Heart left ventricle (tissue), 13 donors: ENCODE data around the gene C16orf86.

Source experiments
- POLR2A ChIP-seq, 2 donors: fragments of 450-650 bp; IDR thresholded peaks; one replicate each; pipeline ENCODE4 v1.6.1; 2017; ENCODE audit warnings: antibody characterized with exemption in 2 of 2, mild to moderate bottlenecking in 2 of 2, moderate library complexity in 2 of 2
- TF ChIP-seq, protein P1 (sequence below), 12 donors: fragments of 200-600 bp; sonication (generic) in 4 of 12; IDR thresholded peaks; one replicate each; pipeline versions ENCODE4 v1.5.0 to v1.8.0; 2018 to 2022; ENCODE audit warnings: antibody characterized with exemption in 12 of 12, mild to moderate bottlenecking in 5 of 12
- donor health status: ischemic (EF 13 %, LVEDD 7.1; RV severe dilation, severe dysfunction).
- donor health status: DM: no; HTN: yes; CAD: no.
- donor health status: DM: no; HTN: no; CAD: no.
- donor health status: ischemic (EF 25% LVEDD 6.9; RV normal size, moderate dysfunction).
- donor health status: ischemic (EF 25% LVEDD 5.7; RV mildly dilated, moderate dysfunction).
- donor health status: ischemic (EF 35%, LVEDD 5.7; RV mildly dilated, moderate dysfunction).
- donor health status: nonischemic (EF 11% LVEDD 7.7; RV severe dilation, severe dysfunction).
- donor health status: DM: yes; HTN: yes; CAD: no.
- donor health status: PGD.
- donor health status: ischemic (EF 29% LVEDD 5.4; RV normal size, mild dysfunction).
- donor health status: nonischemic (EF 23%, LVEDD 6.1; RV moderate dilation, normal function).

- TF ChIP-seq, protein P1, sequence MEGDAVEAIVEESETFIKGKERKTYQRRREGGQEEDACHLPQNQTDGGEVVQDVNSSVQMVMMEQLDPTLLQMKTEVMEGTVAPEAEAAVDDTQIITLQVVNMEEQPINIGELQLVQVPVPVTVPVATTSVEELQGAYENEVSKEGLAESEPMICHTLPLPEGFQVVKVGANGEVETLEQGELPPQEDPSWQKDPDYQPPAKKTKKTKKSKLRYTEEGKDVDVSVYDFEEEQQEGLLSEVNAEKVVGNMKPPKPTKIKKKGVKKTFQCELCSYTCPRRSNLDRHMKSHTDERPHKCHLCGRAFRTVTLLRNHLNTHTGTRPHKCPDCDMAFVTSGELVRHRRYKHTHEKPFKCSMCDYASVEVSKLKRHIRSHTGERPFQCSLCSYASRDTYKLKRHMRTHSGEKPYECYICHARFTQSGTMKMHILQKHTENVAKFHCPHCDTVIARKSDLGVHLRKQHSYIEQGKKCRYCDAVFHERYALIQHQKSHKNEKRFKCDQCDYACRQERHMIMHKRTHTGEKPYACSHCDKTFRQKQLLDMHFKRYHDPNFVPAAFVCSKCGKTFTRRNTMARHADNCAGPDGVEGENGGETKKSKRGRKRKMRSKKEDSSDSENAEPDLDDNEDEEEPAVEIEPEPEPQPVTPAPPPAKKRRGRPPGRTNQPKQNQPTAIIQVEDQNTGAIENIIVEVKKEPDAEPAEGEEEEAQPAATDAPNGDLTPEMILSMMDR (IDR thresholded peaks at IDR 0.05), result no peak
- no peak for TF ChIP-seq POLR2A (IDR thresholded peaks at IDR 0.05)
Observed at GRCh38 chr16:67701420-67701819, 34.8 kb downstream of the C16orf86 start.
